Endothelial cell of umbilical vein (primary cell): Measurements from ENCODE around the gene NRDC. TPM values are rescaled to one million over a fixed set of nuclear protein-coding genes. Genes with fewer than 3 reads are reported as not detected.

Source experiments
- BruUV-seq: library from RNA; stranded (reverse); fragments of 400-500 nt; replicated peaks from 2 replicates; lab custom pipeline; 2021; lab: Mats Ljungman, UMichigan
- CTCF ChIA-PET: fragments of 300-600, 350-600 bp; sonication (Branson Sonifier 250); formaldehyde crosslinking; loops from one replicate; lab custom pipeline; 2021; ENCODE audit warnings: antibody characterized with exemption, inconsistent platforms; lab: Charles Lee
- POLR2A ChIA-PET: fragments of 300-600, 350-600 bp; sonication (Branson Sonifier 250); formaldehyde crosslinking; loops from one replicate; lab custom pipeline; 2021; ENCODE audit warnings: antibody characterized with exemption, inconsistent platforms; lab: Charles Lee
- DNase-seq: peaks from one replicate; pipeline ENCODE4 v3.0.0-alpha.2; 2011; ENCODE audit warnings: low read depth, low spot score
- FAIRE-seq: peaks from 2 replicates; lab custom pipeline; 2011; peaks lifted over from hg19 to GRCh38; lab: Jason Lieb, UNC
- H2AFZ ChIP-seq: 2 replicates; pipeline ENCODE4 v1.6.0; 2012; ENCODE audit warnings: low read depth, low read length, control low read depth, inconsistent platforms
- H3K27ac ChIP-seq: 2 replicates; pipeline ENCODE4 v1.5.1; 2011; ENCODE audit warnings: low read depth, mild to moderate bottlenecking, control low read depth, low read length, moderate library complexity; ENCODE audit not compliant: insufficient read depth
- H3K27me3 ChIP-seq, 2 experiments: 2 replicates each; pipeline versions ENCODE4 v1.6.0 to v1.6.1; 2011; ENCODE audit warnings: low read length in 2 of 2, mixed read lengths in 1 of 2; ENCODE audit not compliant: control insufficient read depth in 2 of 2, insufficient read depth in 2 of 2
- H3K36me3 ChIP-seq, 2 experiments: 2 replicates in 1 of 2; 3 replicates in 1 of 2; pipeline ENCODE4 v1.5.1; 2011; ENCODE audit warnings: low read length in 2 of 2, mild to moderate bottlenecking in 1 of 2, moderate library complexity in 1 of 2; ENCODE audit not compliant: control insufficient read depth in 2 of 2, insufficient read depth in 2 of 2; ENCODE audit errors: extremely low read depth in 1 of 2
- H3K4me1 ChIP-seq: 3 replicates; pipeline ENCODE4 v1.5.1; 2011; ENCODE audit warnings: mild to moderate bottlenecking, low read length; ENCODE audit not compliant: control insufficient read depth, insufficient read depth; ENCODE audit errors: extremely low read depth
- H3K4me2 ChIP-seq: 2 replicates; pipeline ENCODE4 v1.6.1; 2011; ENCODE audit warnings: low read length, control low read depth, mixed read lengths; ENCODE audit not compliant: insufficient read depth
- H3K4me3 ChIP-seq, 3 experiments: fragments of 200-600 bp in 1 of 3; sonication (generic), shearing (Covaris generic) in 1 of 3; replicated peaks in 1 of 3; 2 replicates each; pipeline ENCODE4 v1.5.1; 2011 to 2016; ENCODE audit warnings: control low read depth in 3 of 3, low read length in 3 of 3, mild to moderate bottlenecking in 2 of 3, inconsistent platforms in 1 of 3, low read depth in 1 of 3, moderate library complexity in 1 of 3; ENCODE audit not compliant: insufficient read depth in 1 of 3
- H3K79me2 ChIP-seq: 2 replicates; pipeline ENCODE4 v1.6.0; 2012; ENCODE audit warnings: low read length, inconsistent platforms; ENCODE audit not compliant: control insufficient read depth, insufficient read depth
- H3K9ac ChIP-seq: replicated peaks from 2 replicates; pipeline ENCODE3; 2011; ENCODE audit warnings: low read length, control low read depth; ENCODE audit not compliant: insufficient read depth; ENCODE audit errors: extremely low read depth
- H3K9me1 ChIP-seq: replicated peaks from 3 replicates; pipeline ENCODE4 v1.6.0; 2011; ENCODE audit warnings: mild to moderate bottlenecking, low read length; ENCODE audit not compliant: control insufficient read depth, insufficient read depth; ENCODE audit errors: extremely low read depth
- H3K9me3 ChIP-seq: replicated peaks from 2 replicates; pipeline ENCODE4 v1.5.1; 2012; ENCODE audit warnings: low read length, inconsistent platforms; ENCODE audit not compliant: control insufficient read depth, insufficient read depth
- H4K20me1 ChIP-seq: replicated peaks from 2 replicates; pipeline ENCODE3; 2011; ENCODE audit warnings: mild to moderate bottlenecking, low read length; ENCODE audit not compliant: control insufficient read depth, insufficient read depth; ENCODE audit errors: extremely low read depth
- EZH2 ChIP-seq: IDR thresholded peaks from 2 replicates; pipeline ENCODE4 v1.6.1; 2012; ENCODE audit warnings: borderline replicate concordance, low read depth, mild to moderate bottlenecking, moderate library complexity, low read length, inconsistent platforms; ENCODE audit not compliant: severe bottlenecking
- FOS ChIP-seq: IDR thresholded peaks from 2 replicates; pipeline ENCODE4 v1.6.1; 2011; ENCODE audit warnings: mild to moderate bottlenecking, low read length, moderate library complexity, borderline replicate concordance; ENCODE audit not compliant: insufficient read depth
- GATA2 ChIP-seq: IDR thresholded peaks from 2 replicates; pipeline ENCODE4 v1.7.0; 2011; ENCODE audit warnings: low read depth, mild to moderate bottlenecking, moderate library complexity, mixed read lengths, low read length; ENCODE audit not compliant: insufficient read length, insufficient read depth
- JUN ChIP-seq: IDR thresholded peaks from 2 replicates; pipeline ENCODE4 v1.6.1; 2011; ENCODE audit warnings: borderline replicate concordance, low read depth; ENCODE audit not compliant: insufficient read length, insufficient read depth
- MYC ChIP-seq: IDR thresholded peaks from one replicate; pipeline ENCODE4 v1.6.1; 2011; ENCODE audit warnings: mild to moderate bottlenecking, low read depth, low read length
- POLR2A ChIP-seq: IDR thresholded peaks from 2 replicates; pipeline ENCODE4 v1.6.1; 2012; ENCODE audit warnings: low read depth, mild to moderate bottlenecking, control low read depth, low read length
- POLR2AphosphoS5 ChIP-seq: IDR thresholded peaks from 2 replicates; pipeline ENCODE4 v1.6.1; 2012; ENCODE audit warnings: low read depth, mild to moderate bottlenecking, control low read depth, low read length, moderate library complexity; ENCODE audit not compliant: insufficient read depth
- dilution Hi-C: fragments of 300-500 bp; cut with MboI; formaldehyde crosslinking; loops from one replicate; pipeline ENCODE4 v1.15.0; 2019; ENCODE audit warnings: low sequenced_read_pairs; ENCODE audit not compliant: extremely low pct_ligation_motif_present
- intact Hi-C: fragments of 100-400 bp; cut with micrococcal nuclease; formaldehyde crosslinking; loops from one replicate; pipeline ENCODE4 v1.10.0; 2022
- polyA plus RNA-seq, 4 experiments: library from polyadenylated mRNA; depleted of rRNA in 3 of 4; stranded (reverse) in 3 of 4; unstranded in 1 of 4; fragments of >200 nt; gene quantifications; 2 replicates each; pipeline versions ENCODE4 v1.2.1 to v1.2.3, GENCODE V29; 2011 to 2012; ENCODE audit warnings: missing spikeins in 1 of 4
- total RNA-seq: library from RNA; stranded (reverse); gene quantifications from 2 replicates; pipeline ENCODE4 v1.2.3, GENCODE V29; 2021
- TF ChIP-seq, protein P1 (sequence below), 2 donors: IDR thresholded peaks; 1 replicate in 1 of 2; 2 replicates in 1 of 2; pipeline ENCODE4 v1.5.1; 2011; ENCODE audit warnings: low read length in 2 of 2, mild to moderate bottlenecking in 2 of 2, moderate library complexity in 2 of 2, control low read depth in 1 of 2, inconsistent platforms in 1 of 2, low read depth in 1 of 2; ENCODE audit not compliant: insufficient read depth in 1 of 2; ENCODE audit errors: extremely low read depth in 1 of 2

The NRDC gene
- total and polyA plus RNA-seq, 2 donors (not counting 3 experiments of a cell fraction or from before 2014, with no cell fraction given) = 41.8 to 146 TPM

- Histone ChIP-seq H3K36me3 (no peaks in the 10 kb centered on the region), H3K4me1 (peaks cover 23% of the 10 kb centered on the region), H2AFZ (peak overlapping the region; percentile 72), H3K9ac (peak overlapping the region; percentile 43), H3K4me3 (no peak overlapping the region), H3K27me3 (no peaks in the 10 kb centered on the region), H4K20me1 (no peaks in the 10 kb centered on the region), H3K4me2 (peak overlapping the region; percentile 71), H3K9me3 (no peaks in the 10 kb centered on the region), H3K9me1 (no peaks in the 10 kb centered on the region), H3K27ac (peak overlapping the region; percentile 93), H3K79me2 (no peaks in the 10 kb centered on the region)
- FAIRE-seq (no peak), DNase-seq (peak; percentile 48)
- intact Hi-C loops (loop anchor here (5.0 to 10.0 kb wide), 3 partner anchors 227 to 799 kb away; partner anchors contain the start of gene COA7), dilution Hi-C loops (no loop called here)
- TF ChIP-seq MYC = no peak
- peak; percentile 37 for TF ChIP-seq FOS
- TF ChIP-seq, protein P1, sequence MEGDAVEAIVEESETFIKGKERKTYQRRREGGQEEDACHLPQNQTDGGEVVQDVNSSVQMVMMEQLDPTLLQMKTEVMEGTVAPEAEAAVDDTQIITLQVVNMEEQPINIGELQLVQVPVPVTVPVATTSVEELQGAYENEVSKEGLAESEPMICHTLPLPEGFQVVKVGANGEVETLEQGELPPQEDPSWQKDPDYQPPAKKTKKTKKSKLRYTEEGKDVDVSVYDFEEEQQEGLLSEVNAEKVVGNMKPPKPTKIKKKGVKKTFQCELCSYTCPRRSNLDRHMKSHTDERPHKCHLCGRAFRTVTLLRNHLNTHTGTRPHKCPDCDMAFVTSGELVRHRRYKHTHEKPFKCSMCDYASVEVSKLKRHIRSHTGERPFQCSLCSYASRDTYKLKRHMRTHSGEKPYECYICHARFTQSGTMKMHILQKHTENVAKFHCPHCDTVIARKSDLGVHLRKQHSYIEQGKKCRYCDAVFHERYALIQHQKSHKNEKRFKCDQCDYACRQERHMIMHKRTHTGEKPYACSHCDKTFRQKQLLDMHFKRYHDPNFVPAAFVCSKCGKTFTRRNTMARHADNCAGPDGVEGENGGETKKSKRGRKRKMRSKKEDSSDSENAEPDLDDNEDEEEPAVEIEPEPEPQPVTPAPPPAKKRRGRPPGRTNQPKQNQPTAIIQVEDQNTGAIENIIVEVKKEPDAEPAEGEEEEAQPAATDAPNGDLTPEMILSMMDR (IDR thresholded peaks at IDR 0.05; ENCODE audit: extremely low read depth in 1 of 2, insufficient read depth in 1 of 2, low read depth in 1 of 2, low read length in 2 of 2) = no peak
- no peak for TF ChIP-seq POLR2A
- ChIA-PET POLR2A (interaction anchor here (0.5 kb wide), 1 partner anchor 148 kb away, joined by 4 read pairs; no protein-coding TSS in a partner anchor), CTCF (interaction anchor here (0.8 to 3.9 kb wide), 17 partner anchors 8 to 451 kb away, joined by 3 to 66 read pairs (median 9); partner anchors contain the start of genes KTI12, NRDC and RAB3B)
- TSS peak; percentile 64 for BruUV-seq
Measured at GRCh38 chr1:51898090-51898734, 19.7 kb upstream of the NRDC start.

DNA sequence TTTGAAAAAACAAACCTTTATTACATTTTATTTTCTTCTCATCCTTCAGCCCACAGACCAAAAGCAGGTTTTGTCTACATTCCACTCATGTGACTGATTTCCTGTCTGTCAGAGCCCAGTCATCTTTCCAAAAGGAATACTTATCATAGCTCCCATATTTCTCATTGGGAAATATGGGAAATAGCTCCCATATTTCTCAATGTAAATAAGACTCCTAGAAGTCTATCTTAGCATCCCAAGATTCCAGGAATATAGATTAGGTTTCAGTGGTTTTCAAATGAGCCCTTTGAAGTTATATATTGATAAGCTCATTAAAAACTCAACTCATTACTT lies 19.1 kb upstream of the NRDC start:
- DNase-seq (peak; percentile 83), FAIRE-seq (no peak)
- H2AFZ ChIP-seq = no peak overlapping the region
- no peak overlapping the region for H3K4me3 ChIP-seq
- no TSS peak for BruUV-seq
- H4K20me1 ChIP-seq = no peaks in the 10 kb centered on the region
- H3K27ac ChIP-seq = peak overlapping the region; percentile 93
- dilution Hi-C loops (no loop called here), intact Hi-C loops (loop anchor here (1.0 to 10.0 kb wide), 9 partner anchors 19 to 800 kb away; partner anchors contain the start of genes BTF3L4, COA7 and NRDC)
- POLR2A ChIA-PET = interaction anchor here (0.5 kb wide), 1 partner anchor 149 kb away, joined by 4 read pairs; no protein-coding TSS in a partner anchor
- peaks cover 23% of the 10 kb centered on the region for H3K4me1 ChIP-seq
- no peaks in the 10 kb centered on the region for H3K9me1 ChIP-seq
- CTCF ChIA-PET = interaction anchor here (0.8 to 3.9 kb wide), 25 partner anchors 9 to 507 kb away, joined by 3 to 66 read pairs (median 6); partner anchors contain the start of genes KTI12, NRDC, ORC1 and PRPF38A
- no peaks in the 10 kb centered on the region for H3K9me3 ChIP-seq
- H3K9ac ChIP-seq = peak overlapping the region; percentile 66
- H3K79me2 ChIP-seq = no peaks in the 10 kb centered on the region
- TF ChIP-seq EZH2 (no peak), JUN (peak; percentile 92), GATA2 (peak; percentile 51), POLR2AphosphoS5 (peak; percentile 65), MYC (no peak), FOS (peak; percentile 93)
- H3K4me2 ChIP-seq = peak overlapping the region; percentile 71
- no peaks in the 10 kb centered on the region for H3K27me3 ChIP-seq
- H3K36me3 ChIP-seq = no peaks in the 10 kb centered on the region
